Colonic mucosa (tissue), 4 donors: ENCODE measurements around the gene CYP26A1. TPM values are rescaled to one million over a fixed set of nuclear protein-coding genes. Genes with fewer than 3 reads are reported as not detected.

Experiments
- DNase-seq: peaks from one replicate; pipeline ENCODE4 v3.0.0-alpha.2; 2020
- H3K27ac ChIP-seq: fragments of 200-600 bp; one replicate; pipeline ENCODE4 v1.8.0; 2021
- H3K27me3 ChIP-seq: fragments of 200-600 bp; one replicate; pipeline ENCODE4 v1.8.0; 2021
- H3K36me3 ChIP-seq: fragments of 200-600 bp; one replicate; pipeline ENCODE4 v1.8.0; 2021
- H3K4me1 ChIP-seq: fragments of 200-600 bp; one replicate; pipeline ENCODE4 v1.8.0; 2021; ENCODE audit warnings: mild to moderate bottlenecking
- H3K4me3 ChIP-seq: fragments of 200-600 bp; one replicate; pipeline ENCODE4 v1.8.0; 2021
- H3K9ac ChIP-seq, 2 donors: one replicate each; pipeline ENCODE4 v1.7.0; 2013; ENCODE audit warnings: control low read depth in 2 of 2, low read depth in 2 of 2, low read length in 2 of 2
- H3K9me3 ChIP-seq: fragments of 200-600 bp; one replicate; pipeline ENCODE4 v1.8.0; 2021
- CTCF ChIP-seq: fragments of 200-600 bp; IDR thresholded peaks from one replicate; pipeline ENCODE4 v1.8.0; 2022; ENCODE audit warnings: antibody characterized with exemption, mild to moderate bottlenecking
- intact Hi-C: fragments of 100-400 bp; cut with DNase I; formaldehyde crosslinking; loops from one replicate; pipeline ENCODE4 v1.14.1; 2022
- total RNA-seq, 2 donors: library from RNA; stranded (reverse); fragmentation: NEBNext Ultra II Directional in 1 of 2; extraction: Animal tissue kit (Norgen Biotek cat#: 25700) in 1 of 2; gene quantifications; one replicate each; pipeline ENCODE4 v1.2.1, GENCODE V29; 2021
- donor health status: healthy.
- donor health status: DM: no; HTN: no; CAD: no.
- donor health status: DM: no; HTN: no; CAD: no.

CYP26A1 gene
- total RNA-seq, 2 donors from 2014 or later, result not detected

GRCh38 chr10:93074147-93074596 lies 479 bp downstream of the CYP26A1 start:
- no peak overlapping the region for H3K27ac ChIP-seq
- intact Hi-C loops, result no loop called here
- H3K36me3 ChIP-seq, result no peaks in the 10 kb centered on the region
- no peak for DNase-seq
- H3K9me3 ChIP-seq, result no peaks in the 10 kb centered on the region
- H3K4me1 ChIP-seq, result peaks cover 10% of the 10 kb centered on the region
- H3K27me3 ChIP-seq, result peaks cover 67% of the 10 kb centered on the region
- no peak for TF ChIP-seq CTCF
- no peak overlapping the region for H3K9ac ChIP-seq
- H3K4me3 ChIP-seq, result peak overlapping the region; percentile 16

- H3K4me3 ChIP-seq, result no peak overlapping the region
- H3K27ac ChIP-seq, result no peak overlapping the region
- H3K4me1 ChIP-seq, result peaks cover 10% of the 10 kb centered on the region
- intact Hi-C loops, result no loop called here
- no peak for TF ChIP-seq CTCF
- peaks cover 66% of the 10 kb centered on the region for H3K27me3 ChIP-seq
- H3K9me3 ChIP-seq, result no peaks in the 10 kb centered on the region
- no peak overlapping the region for H3K9ac ChIP-seq
- DNase-seq, result no peak
- H3K36me3 ChIP-seq, result no peaks in the 10 kb centered on the region
Observed at GRCh38 chr10:93074597-93075368, 1.1 kb downstream of the CYP26A1 start.

- no peaks in the 10 kb centered on the region for H3K9me3 ChIP-seq
- peaks cover 60% of the 10 kb centered on the region for H3K27me3 ChIP-seq
- peaks cover 10% of the 10 kb centered on the region for H3K4me1 ChIP-seq
- intact Hi-C loops, result no loop called here
- no peak overlapping the region for H3K9ac ChIP-seq
- H3K36me3 ChIP-seq, result no peaks in the 10 kb centered on the region
- H3K27ac ChIP-seq, result no peak overlapping the region
- H3K4me3 ChIP-seq, result no peak overlapping the region
- no peak for TF ChIP-seq CTCF
- no peak for DNase-seq
Observed at GRCh38 chr10:93075369-93076221, 1.9 kb downstream of the CYP26A1 start.

- Histone ChIP-seq H3K36me3 (no peaks in the 10 kb centered on the region), H3K27me3 (peaks cover 50% of the 10 kb centered on the region)
Observed at GRCh38 chr10:93076871-93077270, 3.2 kb downstream of the CYP26A1 start.

More at GRCh38 chr10:93076871-93077270, 3.2 kb downstream of the CYP26A1 start:
- Histone ChIP-seq H3K27ac (no peak overlapping the region), H3K9ac (no peak overlapping the region), H3K4me3 (no peak overlapping the region), H3K4me1 (peaks cover 10% of the 10 kb centered on the region), H3K9me3 (no peaks in the 10 kb centered on the region)
- intact Hi-C loops, result no loop called here
- no peak for DNase-seq
- TF ChIP-seq CTCF, result no peak
